Naive thymus-derived CD4-positive, alpha-beta T cell (primary cell): ENCODE measurements around the gene TRIP6. TPM values are rescaled to one million over a fixed set of nuclear protein-coding genes. Genes with fewer than 3 reads are reported as not detected.
"Not testable (repeated sequence)": the region's sequence is repeated elsewhere in the genome, so short reads cannot be mapped to it uniquely, and the experiment has no call there.

Experiments
- ATAC-seq: fragments of 150-1000 bp; cut with Tn5 transposase; 2 replicates; pipeline ENCODE4 v1.10.0; 2021; ENCODE audit warnings: mild to moderate bottlenecking, moderate library complexity
- CTCF ChIA-PET: fragments of 350-600 bp; sonication (Branson Sonifier 250); formaldehyde crosslinking; loops from one replicate; lab custom pipeline; 2021; ENCODE audit warnings: antibody characterized with exemption; lab: Charles Lee
- POLR2A ChIA-PET: fragments of 350-600 bp; sonication (Branson Sonifier 250); formaldehyde crosslinking; loops from one replicate; lab custom pipeline; 2021; ENCODE audit warnings: antibody characterized with exemption, inconsistent platforms; lab: Charles Lee
- DNase-seq, 9 donors: peaks; one replicate each; pipeline versions ENCODE4 v3.0.0 to v3.0.0-alpha.2; 2020 to 2022; ENCODE audit warnings: mixed read lengths in 1 of 9
- H3K27ac ChIP-seq: one replicate; pipeline ENCODE4 v1.7.0; 2013; ENCODE audit warnings: mild to moderate bottlenecking, low read depth, low read length, moderate library complexity
- H3K27me3 ChIP-seq, 2 donors: one replicate each; pipeline ENCODE4 v1.7.0; 2013; ENCODE audit warnings: low read length in 2 of 2, mild to moderate bottlenecking in 2 of 2, moderate library complexity in 2 of 2; ENCODE audit not compliant: control insufficient read depth in 2 of 2, insufficient read depth in 2 of 2
- H3K36me3 ChIP-seq, 3 experiments: 1 replicate in 2 of 3; 2 replicates in 1 of 3; pipeline ENCODE4 v1.7.0; 2013; ENCODE audit warnings: low read length in 3 of 3, mild to moderate bottlenecking in 3 of 3, moderate library complexity in 1 of 3; ENCODE audit not compliant: insufficient read depth in 3 of 3, control insufficient read depth in 2 of 3
- H3K4me1 ChIP-seq, 2 donors: one replicate each; pipeline ENCODE4 v1.7.0; 2013; ENCODE audit warnings: low read length in 2 of 2, mild to moderate bottlenecking in 2 of 2, moderate library complexity in 1 of 2; ENCODE audit not compliant: control insufficient read depth in 2 of 2, insufficient read depth in 2 of 2
- H3K4me3 ChIP-seq: 2 replicates; pipeline ENCODE4 v1.7.0; 2013; ENCODE audit warnings: mild to moderate bottlenecking, low read length
- H3K9me3 ChIP-seq, 3 experiments: 1 replicate in 2 of 3; 2 replicates in 1 of 3; pipeline ENCODE4 v1.7.0; 2013; ENCODE audit warnings: low read length in 3 of 3; ENCODE audit not compliant: control insufficient read depth in 2 of 3
- H3K27ac Mint-ChIP-seq, 9 donors: one replicate each; pipeline ENCODE4 v1.8.0; 2020 to 2022; ENCODE audit warnings: mixed read lengths in 9 of 9, mild to moderate bottlenecking in 8 of 9, moderate library complexity in 5 of 9, inconsistent platforms in 2 of 9
- H3K27me3 Mint-ChIP-seq, 5 donors: one replicate each; pipeline ENCODE4 v1.8.0; 2021 to 2022; ENCODE audit warnings: mixed read lengths in 5 of 5, mild to moderate bottlenecking in 1 of 5
- H3K36me3 Mint-ChIP-seq, 5 donors: one replicate each; pipeline ENCODE4 v1.8.0; 2020 to 2022; ENCODE audit warnings: mixed read lengths in 5 of 5, mild to moderate bottlenecking in 3 of 5, inconsistent platforms in 1 of 5
- H3K4me1 Mint-ChIP-seq, 7 donors: one replicate each; pipeline ENCODE4 v1.8.0; 2020 to 2022; ENCODE audit warnings: mixed read lengths in 7 of 7, mild to moderate bottlenecking in 3 of 7, inconsistent platforms in 1 of 7
- H3K4me3 Mint-ChIP-seq, 10 donors: one replicate each; pipeline ENCODE4 v1.8.0; 2020 to 2022; ENCODE audit warnings: mild to moderate bottlenecking in 10 of 10, mixed read lengths in 10 of 10, moderate library complexity in 6 of 10, inconsistent platforms in 2 of 10
- H3K9me3 Mint-ChIP-seq, 11 donors: one replicate each; pipeline ENCODE4 v1.8.0; 2020 to 2022; ENCODE audit warnings: mixed read lengths in 11 of 11, mild to moderate bottlenecking in 4 of 11, inconsistent platforms in 1 of 11, moderate library complexity in 1 of 11
- intact Hi-C, 2 donors: fragments of 100-400 bp; cut with micrococcal nuclease; formaldehyde crosslinking; loops; one replicate each; pipeline ENCODE4 v1.15.1; 2023
- polyA plus RNA-seq, 2 donors: library from polyadenylated mRNA; unstranded; fragments of 300-500 nt; fragmentation: Illumina TruSeq; gene quantifications; one replicate each; pipeline ENCODE4 v1.2.3, GENCODE V29; 2021
- total RNA-seq, 6 experiments: library from RNA in 5 of 6; stranded (reverse) in 5 of 6; gene quantifications; 1 replicate in 5 of 6; 2 replicates in 1 of 6; pipeline ENCODE4 v1.2.3 and lab custom pipeline; 2021 to 2026

TRIP6 gene
- total and polyA plus RNA-seq, 7 experiments from 2014 or later: 3.4 to 28.1 (median 10.1) TPM

DNA sequence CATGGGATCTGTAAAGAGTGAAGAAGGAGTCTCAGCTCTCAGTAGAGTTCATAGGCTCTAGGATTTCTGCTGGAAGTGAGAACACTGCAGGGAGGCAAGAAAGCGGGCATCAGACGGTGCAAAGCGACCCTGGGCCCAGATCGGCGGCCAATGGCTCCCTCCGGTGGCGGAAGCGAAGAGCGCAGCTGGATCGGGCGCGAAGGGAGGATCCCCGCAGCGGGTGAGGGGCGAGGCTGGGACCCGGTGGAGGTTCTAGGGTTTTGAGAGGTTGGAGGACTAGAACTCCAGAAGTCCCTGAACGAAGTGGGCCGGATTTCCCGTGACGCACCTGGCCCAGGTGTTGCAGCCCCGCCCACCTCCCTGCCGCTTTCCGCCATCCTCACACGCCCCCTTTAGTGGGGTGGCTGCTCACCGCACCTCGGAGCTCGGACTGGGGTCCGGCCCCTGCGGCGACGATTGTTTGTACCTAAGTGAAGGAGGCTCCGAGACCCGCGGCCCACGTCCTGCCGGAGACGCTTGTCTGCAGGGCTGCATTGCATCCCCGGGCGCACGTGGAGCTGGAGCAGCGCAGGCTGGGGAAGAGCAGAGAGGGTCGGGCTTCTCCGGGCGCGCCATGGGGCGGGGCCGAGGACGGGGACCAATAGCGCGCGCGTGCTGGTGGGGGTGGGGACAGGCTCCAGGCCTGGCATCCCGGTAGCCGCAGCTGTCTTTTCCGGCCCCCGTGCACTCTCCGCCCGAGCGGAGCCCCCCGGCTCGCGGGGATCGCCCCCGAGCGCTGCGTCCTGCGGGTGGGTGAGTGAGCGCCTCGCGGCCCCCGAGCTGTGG is 14.9 kb upstream of the TRIP6 start, which contains the start of gene SLC12A9:
Gene SLC12A9, plus strand, starts transcription at position 666 of the 825 bp plus-strand sequence. CDS start 1,485 bp downstream, outside the sequence.
- peaks cover 0 to 11% (median 3%) of the 10 kb centered on the region in 5 donors for H3K36me3 Mint-ChIP-seq
- no peaks in the 10 kb centered on the region for H3K27me3 ChIP-seq
- peak within 1 kb of the TSS; percentile 73 for H3K4me3 ChIP-seq
- H3K36me3 ChIP-seq: peaks cover 0 to 21% (median 0%) of the 10 kb centered on the region in 3 experiments
- ChIA-PET CTCF (interaction anchor here (0.5 to 4.3 kb wide), 10 partner anchors 10 to 1569 kb away, joined by 3 to 44 read pairs (median 4); partner anchors contain the start of genes POP7, SRRT and UFSP1), POLR2A (interaction anchor here (0.7 to 3.3 kb wide), 9 partner anchors 10 to 373 kb away, joined by 3 to 22 read pairs (median 3); partner anchors contain the start of genes FBXO24, POP7, SRRT and TRIP6)
- peak within 1 kb of the TSS; percentile 76 for H3K27ac ChIP-seq
- peak within 1 kb of the TSS; percentile 71 to 97 (median 90) for H3K27ac Mint-ChIP-seq
- DNase-seq (peak; percentile 71 to 90 (median 85)), ATAC-seq (peak; percentile 96)
- no peaks in the 10 kb centered on the region for H3K9me3 Mint-ChIP-seq
- intact Hi-C loops: loop anchor here (1.0 to 5.0 kb wide), 18 partner anchors 14 to 423 kb away; partner anchors contain the start of genes SRRT (in 2 of the 2), UFSP1 (in 2 of the 2), FBXO24 (in 1 of the 2) and GIGYF1 (in 1 of the 2)
- H3K4me1 ChIP-seq: peaks cover 8 to 16% of the 10 kb centered on the region in 2 donors
- H3K27me3 Mint-ChIP-seq: no peaks in the 10 kb centered on the region
- H3K9me3 ChIP-seq: no peaks in the 10 kb centered on the region
- peak within 1 kb of the TSS; percentile 89 to 95 (median 92) for H3K4me3 Mint-ChIP-seq
- H3K4me1 Mint-ChIP-seq: peaks cover 0 to 31% (median 19%) of the 10 kb centered on the region in 7 donors

DNA sequence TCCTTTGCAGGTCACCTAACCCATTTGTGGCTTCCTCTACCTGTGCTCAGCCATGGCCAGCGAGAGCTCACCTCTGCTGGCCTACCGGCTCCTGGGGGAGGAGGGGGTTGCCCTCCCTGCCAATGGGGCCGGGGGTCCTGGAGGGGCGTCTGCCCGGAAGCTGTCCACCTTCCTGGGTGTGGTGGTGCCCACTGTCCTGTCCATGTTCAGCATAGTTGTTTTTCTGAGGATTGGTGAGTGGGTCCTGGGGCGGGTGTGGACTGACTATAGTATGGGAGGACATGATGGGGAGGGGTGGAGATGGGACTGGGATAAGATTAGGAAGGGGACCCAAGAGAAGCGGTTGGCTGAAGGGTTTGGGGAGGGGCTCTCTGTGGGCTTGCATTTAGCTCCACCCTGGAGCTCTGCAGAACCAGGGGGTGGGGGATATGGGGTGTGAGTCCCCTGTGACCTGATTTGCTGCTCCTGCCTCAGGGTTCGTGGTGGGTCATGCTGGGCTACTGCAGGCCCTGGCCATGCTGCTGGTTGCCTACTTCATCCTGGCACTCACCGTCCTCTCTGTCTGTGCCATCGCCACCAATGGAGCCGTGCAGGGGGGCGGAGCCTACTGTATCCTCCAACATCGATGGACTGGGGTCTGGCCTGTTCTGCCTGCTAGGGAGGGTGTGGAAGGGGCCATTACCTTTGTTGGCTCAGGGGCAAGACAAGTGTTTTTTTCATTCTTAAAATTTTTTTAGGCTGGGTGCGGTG is 12.9 kb upstream of the TRIP6 start:
- no peak overlapping the region for H3K4me3 ChIP-seq
- intact Hi-C loops: loop anchor here (5.0 kb wide), 2 partner anchors 162 to 377 kb away; partner anchors contain the start of genes GIGYF1 (in 1 of the 2) and TSC22D4 (in 1 of the 2)
- Mint-ChIP-seq H3K4me1 (peaks cover 0 to 31% (median 19%) of the 10 kb centered on the region in 7 donors), H3K9me3 (no peaks in the 10 kb centered on the region), H3K27ac (peak overlapping the region in 3 of 9 donors; percentile 6 to 90 (median 62)), H3K36me3 (peaks cover 0 to 12% (median 6%) of the 10 kb centered on the region in 5 donors), H3K4me3 (peak overlapping the region in 9 of 10 donors; percentile 89 to 95 (median 92)), H3K27me3 (no peaks in the 10 kb centered on the region)
- peaks cover 8 to 16% of the 10 kb centered on the region in 2 donors for H3K4me1 ChIP-seq
- DNase-seq (no peak), ATAC-seq (no peak)
- H3K27me3 ChIP-seq: no peaks in the 10 kb centered on the region
- ChIA-PET CTCF (interaction anchor here (0.6 to 4.3 kb wide), 3 partner anchors 35 to 149 kb away, joined by 3 to 37 read pairs (median 8); partner anchors contain the start of genes POP7 and UFSP1), POLR2A (interaction anchor here (0.7 to 3.1 kb wide), 6 partner anchors 10 to 425 kb away, joined by 3 to 21 read pairs (median 4); partner anchors contain the start of genes MEPCE, NYAP1, POP7 and SRRT)
- H3K9me3 ChIP-seq: no peaks in the 10 kb centered on the region
- peaks cover 0 to 37% (median 0%) of the 10 kb centered on the region in 3 experiments for H3K36me3 ChIP-seq
- H3K27ac ChIP-seq: no peak overlapping the region

DNA sequence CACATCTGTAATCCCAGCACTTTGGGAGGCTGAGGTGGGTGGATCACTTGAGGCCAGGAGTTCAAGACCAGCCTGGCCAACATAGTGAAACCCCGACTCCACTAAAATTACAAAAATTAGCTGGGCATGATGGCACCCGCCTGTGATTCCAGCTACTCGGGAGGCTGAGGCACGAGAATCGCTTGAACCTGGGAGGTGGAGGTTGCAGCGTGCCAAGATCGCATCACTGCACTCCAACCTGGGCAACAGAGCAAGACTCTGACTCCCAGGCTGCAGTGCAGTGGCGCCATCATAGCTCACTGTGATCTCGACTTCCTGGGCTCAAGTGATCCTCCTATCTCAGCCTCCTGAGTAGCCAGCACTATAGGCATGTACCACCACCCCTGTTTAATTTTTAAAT is 12.3 kb upstream of the TRIP6 start:
- DNase-seq: not testable (repeated sequence)
- peaks cover 0 to 16% (median 9%) of the 10 kb centered on the region in 5 donors for H3K36me3 Mint-ChIP-seq

DNA sequence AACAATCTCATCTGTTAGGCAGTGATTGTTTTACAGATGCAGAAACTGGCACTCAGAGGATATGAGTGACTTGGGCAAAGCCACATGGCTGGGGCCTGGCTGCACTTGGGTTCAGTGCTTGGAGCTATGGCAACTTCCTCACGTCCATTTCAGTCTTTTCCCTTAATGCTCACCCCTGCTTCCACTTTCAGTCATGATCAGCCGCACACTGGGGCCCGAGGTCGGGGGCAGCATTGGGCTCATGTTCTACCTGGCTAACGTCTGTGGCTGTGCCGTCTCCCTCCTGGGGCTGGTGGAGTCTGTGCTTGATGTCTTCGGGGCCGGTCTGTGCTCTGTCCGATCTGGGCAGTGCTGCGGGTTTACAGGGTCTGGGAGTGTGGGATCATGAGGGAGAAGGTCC is 11.7 kb upstream of the TRIP6 start:
- ATAC-seq: no peak
- peaks cover 8 to 16% of the 10 kb centered on the region in 2 donors for H3K4me1 ChIP-seq
- peaks cover 0 to 49% (median 5%) of the 10 kb centered on the region in 3 experiments for H3K36me3 ChIP-seq
- Mint-ChIP-seq H3K4me1 (peaks cover 0 to 31% (median 19%) of the 10 kb centered on the region in 7 donors), H3K27me3 (no peaks in the 10 kb centered on the region), H3K9me3 (no peaks in the 10 kb centered on the region), H3K27ac (peak overlapping the region in 2 of 9 donors; percentile 23 to 34), H3K36me3 (peaks cover under 1 to 20% (median 11%) of the 10 kb centered on the region in 5 donors), H3K4me3 (peak overlapping the region in 1 of 10 donors; percentile 53)
- DNase-seq: no peak
- H3K4me3 ChIP-seq: no peak overlapping the region
- CTCF ChIA-PET: no interaction called here
- H3K27ac ChIP-seq: no peak overlapping the region
- no peaks in the 10 kb centered on the region for H3K9me3 ChIP-seq
- POLR2A ChIA-PET: no interaction called here
- intact Hi-C loops: no loop called here
- no peaks in the 10 kb centered on the region for H3K27me3 ChIP-seq

More for the DNA sequence above, 12.3 kb upstream of the TRIP6 start:
- H3K27me3 Mint-ChIP-seq, H3K27me3 ChIP-seq, H3K27ac Mint-ChIP-seq, CTCF ChIA-PET, H3K9me3 ChIP-seq, ATAC-seq, H3K4me3 ChIP-seq, H3K27ac ChIP-seq, H3K9me3 Mint-ChIP-seq: not testable (repeated sequence)
- Histone ChIP-seq H3K4me1 (peaks cover 8 to 16% of the 10 kb centered on the region in 2 donors), H3K36me3 (peaks cover 0 to 43% (median 0%) of the 10 kb centered on the region in 3 experiments)
- peaks cover 0 to 31% (median 19%) of the 10 kb centered on the region in 7 donors for H3K4me1 Mint-ChIP-seq
- POLR2A ChIA-PET: interaction anchor here (1.8 to 2.1 kb wide), 2 partner anchors 9 to 20 kb away, joined by 4 to 10 read pairs; partner anchors contain the start of gene SRRT
- H3K4me3 Mint-ChIP-seq: peak overlapping the region in 1 of 10 donors; percentile 13
- intact Hi-C loops: loop anchor here (5.0 kb wide), 2 partner anchors 163 to 378 kb away; partner anchors contain the start of genes GIGYF1 (in 1 of the 2) and TSC22D4 (in 1 of the 2)

DNA sequence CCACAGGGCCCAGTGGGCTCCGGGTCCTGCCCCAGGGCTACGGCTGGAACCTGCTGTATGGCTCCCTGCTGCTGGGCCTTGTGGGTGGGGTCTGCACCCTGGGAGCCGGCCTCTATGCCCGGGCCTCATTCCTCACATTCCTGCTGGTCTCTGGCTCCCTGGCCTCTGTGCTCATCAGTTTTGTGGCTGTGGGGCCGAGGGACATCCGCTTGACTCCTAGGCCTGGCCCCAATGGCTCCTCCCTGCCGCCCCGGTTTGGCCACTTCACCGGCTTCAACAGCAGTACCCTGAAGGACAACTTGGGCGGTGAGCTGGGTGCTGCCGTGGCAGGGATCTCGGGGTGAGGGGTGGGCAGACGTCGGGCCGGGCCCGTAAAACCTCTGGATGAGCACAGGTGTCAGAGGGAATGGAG is 10.3 kb upstream of the TRIP6 start:
- peaks cover 8 to 10% of the 10 kb centered on the region in 2 donors for H3K4me1 ChIP-seq
- CTCF ChIA-PET: no interaction called here
- H3K4me3 ChIP-seq: no peak overlapping the region
- no peaks in the 10 kb centered on the region for H3K9me3 Mint-ChIP-seq
- H3K36me3 Mint-ChIP-seq: peaks cover 6 to 25% (median 15%) of the 10 kb centered on the region in 5 donors
- H3K27ac Mint-ChIP-seq: peak overlapping the region in 1 of 9 donors; percentile 51
- POLR2A ChIA-PET: interaction anchor here (1.5 kb wide), 1 partner anchor 18 kb away, joined by 4 read pairs; the partner anchor contains the start of gene SRRT
- peaks cover 0 to 25% (median 15%) of the 10 kb centered on the region in 7 donors for H3K4me1 Mint-ChIP-seq
- peaks cover 0 to 62% (median 5%) of the 10 kb centered on the region in 3 experiments for H3K36me3 ChIP-seq
- intact Hi-C loops: no loop called here
- no peaks in the 10 kb centered on the region for H3K27me3 ChIP-seq
- H3K27ac ChIP-seq: no peak overlapping the region
- no peaks in the 10 kb centered on the region for H3K9me3 ChIP-seq
- ATAC-seq: no peak
- H3K27me3 Mint-ChIP-seq: no peaks in the 10 kb centered on the region
- H3K4me3 Mint-ChIP-seq: no peak overlapping the region
- DNase-seq: no peak
